Colonic mucosa (tissue), 4 donors: ENCODE measurements around the gene PAPSS2. TPM values are rescaled to one million over a fixed set of nuclear protein-coding genes. Genes with fewer than 3 reads are reported as not detected.

Experiments
- DNase-seq: peaks from one replicate; pipeline ENCODE4 v3.0.0-alpha.2; 2020
- H3K27ac ChIP-seq: fragments of 200-600 bp; one replicate; pipeline ENCODE4 v1.8.0; 2021
- H3K27me3 ChIP-seq: fragments of 200-600 bp; one replicate; pipeline ENCODE4 v1.8.0; 2021
- H3K36me3 ChIP-seq: fragments of 200-600 bp; one replicate; pipeline ENCODE4 v1.8.0; 2021
- H3K4me1 ChIP-seq: fragments of 200-600 bp; one replicate; pipeline ENCODE4 v1.8.0; 2021; ENCODE audit warnings: mild to moderate bottlenecking
- H3K4me3 ChIP-seq: fragments of 200-600 bp; one replicate; pipeline ENCODE4 v1.8.0; 2021
- H3K9ac ChIP-seq, 2 donors: one replicate each; pipeline ENCODE4 v1.7.0; 2013; ENCODE audit warnings: control low read depth in 2 of 2, low read depth in 2 of 2, low read length in 2 of 2
- H3K9me3 ChIP-seq: fragments of 200-600 bp; one replicate; pipeline ENCODE4 v1.8.0; 2021
- CTCF ChIP-seq: fragments of 200-600 bp; IDR thresholded peaks from one replicate; pipeline ENCODE4 v1.8.0; 2022; ENCODE audit warnings: antibody characterized with exemption, mild to moderate bottlenecking
- intact Hi-C: fragments of 100-400 bp; cut with DNase I; formaldehyde crosslinking; loops from one replicate; pipeline ENCODE4 v1.14.1; 2022
- total RNA-seq, 2 donors: library from RNA; stranded (reverse); fragmentation: NEBNext Ultra II Directional in 1 of 2; extraction: Animal tissue kit (Norgen Biotek cat#: 25700) in 1 of 2; gene quantifications; one replicate each; pipeline ENCODE4 v1.2.1, GENCODE V29; 2021
- donor health status: healthy.
- donor health status: DM: no; HTN: no; CAD: no.
- donor health status: DM: no; HTN: no; CAD: no.

The PAPSS2 gene
- total RNA-seq, 2 donors from 2014 or later = 279 to 310 TPM

DNA sequence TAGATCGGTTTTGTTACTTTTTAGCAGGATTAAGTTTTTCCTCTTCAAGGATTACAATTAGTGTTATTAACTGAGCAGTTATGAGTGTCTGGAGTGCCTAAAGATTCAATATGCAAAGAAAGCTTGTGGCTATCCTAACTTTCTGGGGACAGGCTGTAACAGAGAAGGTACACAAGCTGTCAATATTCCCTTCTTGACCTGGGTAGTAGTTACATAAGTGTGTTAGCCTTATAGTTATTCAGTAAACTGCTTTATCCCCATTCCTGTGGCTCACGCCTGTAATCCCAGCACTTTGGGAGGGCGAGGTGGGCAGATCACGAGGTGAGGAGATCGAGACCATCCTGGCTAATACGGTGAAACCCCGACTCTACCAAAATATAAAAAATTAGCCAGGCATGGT, 126.7 kb downstream of the PAPSS2 start:
- H3K36me3 ChIP-seq = no peaks in the 10 kb centered on the region
- intact Hi-C loops = no loop called here

DNA sequence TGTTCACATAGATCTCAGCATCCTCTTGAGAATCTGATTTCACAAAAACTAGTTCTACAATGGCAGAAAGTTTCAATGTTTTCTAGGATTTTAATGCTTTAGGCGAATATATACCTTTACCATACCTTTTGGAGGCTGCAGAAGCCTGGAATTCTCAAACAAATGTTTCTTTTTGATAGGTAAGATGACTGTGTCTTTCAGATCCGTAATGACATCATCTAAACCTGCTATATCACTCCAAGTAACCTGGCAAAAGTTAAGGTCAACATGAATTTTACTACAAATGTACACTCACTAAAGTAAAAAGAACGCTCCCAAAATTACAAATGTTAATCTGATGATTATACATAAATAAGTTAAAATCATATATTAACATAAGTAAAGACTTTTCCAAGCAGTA, 130.5 kb downstream of the PAPSS2 start:
- H3K27me3 ChIP-seq = no peaks in the 10 kb centered on the region
- no peak overlapping the region for H3K4me3 ChIP-seq
- H3K9me3 ChIP-seq = no peaks in the 10 kb centered on the region
- no peaks in the 10 kb centered on the region for H3K36me3 ChIP-seq
- no peak overlapping the region for H3K27ac ChIP-seq
- intact Hi-C loops = no loop called here
- no peak for DNase-seq
- no peaks in the 10 kb centered on the region for H3K4me1 ChIP-seq
- H3K9ac ChIP-seq = no peak overlapping the region
- no peak for TF ChIP-seq CTCF

More for the DNA sequence above, 126.7 kb downstream of the PAPSS2 start:
- Histone ChIP-seq H3K9me3 (no peaks in the 10 kb centered on the region), H3K27ac (no peak overlapping the region), H3K4me1 (no peaks in the 10 kb centered on the region), H3K9ac (no peak overlapping the region), H3K27me3 (no peaks in the 10 kb centered on the region), H3K4me3 (no peak overlapping the region)
- no peak for DNase-seq
- TF ChIP-seq CTCF = no peak

DNA sequence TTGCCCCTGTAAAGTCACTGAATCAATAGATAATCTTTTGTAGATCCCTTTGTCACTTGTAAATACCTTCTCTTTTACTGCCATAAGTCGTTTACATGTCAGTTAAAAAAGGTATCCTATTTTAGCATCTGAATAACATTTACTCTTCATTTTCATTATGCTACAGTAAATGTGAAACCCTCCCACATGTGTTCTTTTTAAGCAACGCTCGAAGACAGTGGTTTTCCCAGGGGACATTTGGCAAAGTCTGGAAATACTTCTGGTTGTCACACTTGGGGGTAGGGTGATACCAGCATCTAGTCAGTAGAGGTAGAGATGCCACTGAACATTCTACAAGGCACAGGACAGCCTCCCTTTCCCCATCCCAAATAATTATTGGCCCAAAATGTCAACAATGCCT, 134.6 kb downstream of the PAPSS2 start:
- no peaks in the 10 kb centered on the region for H3K9me3 ChIP-seq
- H3K9ac ChIP-seq = no peak overlapping the region
- no peak overlapping the region for H3K4me3 ChIP-seq
- no peaks in the 10 kb centered on the region for H3K36me3 ChIP-seq
- H3K27ac ChIP-seq = no peak overlapping the region
- no peak for TF ChIP-seq CTCF
- DNase-seq = no peak
- H3K27me3 ChIP-seq = no peaks in the 10 kb centered on the region
- intact Hi-C loops = no loop called here
- H3K4me1 ChIP-seq = no peaks in the 10 kb centered on the region

Other genes starting within 250 kb of the PAPSS2 start
- 10 to 100 TPM; 19.7 to 24.0 TPM for gene MINPP1, start 155.0 kb upstream of the PAPSS2 start, total RNA-seq
- 10 to 100 TPM; 38.1 to 59.9 TPM for gene ATAD1, start 158.3 kb downstream of the PAPSS2 start, total RNA-seq
- gene KLLN, start 203.7 kb downstream of the PAPSS2 start, total RNA-seq = 1 to 10 TPM; 1.0 to 1.8 TPM
- 100 to 1,000 TPM in 1 of 2 donors, 10 to 100 TPM in 1; 79.2 to 111 TPM for gene PTEN, start 203.7 kb downstream of the PAPSS2 start, total RNA-seq